ENCODE measurements around the gene HIBADH.
"Not testable (repeated sequence)": the region's sequence is repeated elsewhere in the genome, so short reads cannot be mapped to it uniquely, and the experiment has no call there.

Gene HIBADH

DNA sequence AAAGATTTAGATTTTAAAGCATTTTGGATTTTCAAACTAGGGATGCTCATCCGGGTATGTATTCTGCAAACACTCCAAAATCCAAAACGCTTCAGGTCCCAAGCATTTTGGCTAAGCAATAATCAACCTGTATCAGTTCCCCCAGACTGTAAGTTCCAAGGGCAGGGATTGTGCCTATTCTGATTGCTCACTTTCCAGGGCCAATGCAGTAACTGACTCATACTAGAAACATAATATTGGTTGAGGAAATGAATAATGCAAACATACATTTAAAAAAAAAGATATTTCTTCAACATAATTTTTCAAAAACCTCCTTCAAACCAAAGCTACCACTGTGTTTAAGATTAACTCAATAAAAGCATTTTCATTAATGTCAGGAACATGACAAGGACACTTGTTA, 69.5 kb downstream of the HIBADH start:
- DNase-seq, result no peak

DNA sequence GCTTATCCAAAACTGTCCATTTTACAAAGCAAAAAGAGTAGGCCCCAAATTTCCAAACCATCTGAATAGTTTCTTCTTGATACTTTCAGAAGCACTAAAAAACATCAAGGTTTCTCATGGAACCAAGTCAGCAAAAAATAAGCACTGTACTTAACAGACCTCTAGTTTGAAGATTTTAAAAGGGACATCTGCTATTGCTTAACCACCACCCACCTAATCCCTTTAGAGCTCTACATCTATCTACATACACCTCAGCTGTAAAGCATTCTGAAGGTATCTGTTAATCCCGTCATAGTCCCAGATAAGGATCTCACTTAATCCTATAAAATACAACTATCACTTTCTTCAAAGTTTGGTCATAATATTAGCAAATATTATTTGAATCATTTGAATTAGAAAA, 72.3 kb downstream of the HIBADH start:
- no peak for DNase-seq

DNA sequence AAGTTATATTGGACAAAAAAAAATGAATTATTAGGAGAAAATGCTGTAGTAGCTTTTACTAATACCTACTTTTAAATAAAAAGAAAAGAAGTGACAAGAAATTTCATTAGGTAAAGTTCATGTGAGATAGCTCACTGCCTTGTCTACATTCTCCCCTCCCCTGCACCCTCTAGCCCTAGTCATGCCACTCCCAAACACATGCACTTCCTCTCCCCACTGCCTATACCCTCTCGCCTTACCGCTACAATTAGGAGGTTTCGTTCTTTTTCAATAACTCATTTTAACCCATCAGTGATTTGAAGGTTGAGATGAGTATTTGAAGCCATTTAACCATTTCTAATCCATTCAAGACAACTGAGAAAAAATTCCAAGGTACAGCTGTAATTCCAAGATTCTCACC, 75.3 kb downstream of the HIBADH start:
- DNase-seq, result no peak

DNA sequence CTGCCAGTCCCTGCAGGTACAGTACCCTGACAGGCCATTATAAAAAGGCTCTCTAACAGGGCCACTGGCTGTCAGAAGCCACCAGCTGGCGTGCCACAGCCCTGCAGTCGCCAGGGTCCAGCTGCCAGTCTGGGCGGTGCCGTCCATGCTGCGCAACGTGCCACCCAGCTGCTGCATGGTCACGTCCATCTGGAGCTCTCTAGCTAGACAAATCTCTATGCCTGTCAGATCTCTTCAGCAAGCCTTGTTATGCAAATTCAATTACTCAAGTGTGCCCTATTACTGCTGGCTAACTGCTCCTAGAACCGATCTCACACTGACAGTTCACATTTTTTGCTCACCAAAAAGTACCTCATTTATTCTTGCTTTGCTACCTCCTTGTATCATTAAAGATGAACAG, 75.9 kb downstream of the HIBADH start:
- DNase-seq, result no peak

DNA sequence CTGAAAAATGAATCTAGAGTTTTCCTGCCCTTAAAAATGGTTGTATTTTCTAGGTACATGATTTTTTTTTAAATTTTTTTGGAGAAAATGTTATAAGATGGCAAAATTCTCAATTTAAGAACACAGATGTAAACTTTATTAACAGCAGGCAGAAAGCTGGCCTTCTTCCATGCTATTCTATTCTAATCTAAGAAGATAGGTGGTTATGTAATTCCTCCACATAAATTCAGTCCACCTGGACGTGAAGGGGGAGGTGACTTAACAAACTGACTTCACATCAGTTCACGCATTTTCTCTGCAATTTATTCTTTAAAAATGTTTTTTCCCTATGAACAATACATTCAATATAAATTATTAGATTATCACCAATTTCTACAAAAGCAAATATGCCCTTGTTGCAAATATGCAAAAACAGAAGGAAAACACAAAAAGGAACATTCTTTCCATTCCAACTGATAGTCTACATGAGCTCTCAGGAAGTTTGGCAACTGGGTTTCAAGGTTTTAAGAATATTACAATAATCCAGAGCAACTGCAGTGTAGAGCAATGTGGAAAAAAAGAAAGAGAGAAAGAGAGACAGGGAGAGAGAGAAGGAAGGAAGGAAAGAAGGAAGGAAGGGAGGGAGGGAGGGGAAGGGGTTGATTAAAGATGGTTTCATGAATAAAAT, 76.8 kb downstream of the HIBADH start:
- no peak for DNase-seq

DNA sequence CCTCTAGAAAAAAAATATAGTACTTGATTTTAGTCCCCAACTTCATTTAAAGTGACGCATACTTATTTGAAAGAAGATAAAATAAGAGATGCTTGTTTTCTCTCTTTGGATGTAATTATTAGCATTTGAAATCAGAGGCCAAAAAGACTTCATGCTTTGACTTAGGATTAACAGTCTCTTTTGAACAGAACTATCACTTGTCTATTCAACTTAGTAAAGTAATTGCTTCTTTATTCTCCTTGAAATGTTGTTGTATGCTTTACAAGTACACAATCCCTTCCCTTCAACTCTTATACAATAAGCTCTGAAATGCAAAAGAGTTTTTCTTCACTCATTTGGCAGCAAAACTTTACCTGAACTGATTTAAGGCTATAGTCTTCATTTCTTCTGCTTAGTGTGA, 80.8 kb downstream of the HIBADH start:
- no peak for DNase-seq

DNA sequence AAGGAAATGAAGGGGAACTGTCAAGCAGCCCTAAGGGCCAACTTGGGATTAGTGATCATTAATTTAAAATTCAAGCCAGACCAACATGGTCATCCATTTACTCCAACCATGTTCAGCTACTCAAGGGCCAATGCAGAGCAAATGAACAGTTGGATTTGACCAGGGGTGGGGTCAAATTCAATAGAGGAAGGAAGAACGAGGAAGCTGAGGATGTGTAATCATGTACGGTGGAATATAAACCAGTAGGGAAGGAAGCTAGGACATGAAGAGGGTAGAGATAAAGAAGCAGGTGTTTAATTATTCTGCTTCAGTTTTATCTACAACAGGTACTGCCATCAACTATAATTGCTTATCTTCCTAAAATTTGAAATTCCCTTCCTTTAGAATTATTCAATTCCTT, 81.6 kb downstream of the HIBADH start:
- DNase-seq, result no peak

DNA sequence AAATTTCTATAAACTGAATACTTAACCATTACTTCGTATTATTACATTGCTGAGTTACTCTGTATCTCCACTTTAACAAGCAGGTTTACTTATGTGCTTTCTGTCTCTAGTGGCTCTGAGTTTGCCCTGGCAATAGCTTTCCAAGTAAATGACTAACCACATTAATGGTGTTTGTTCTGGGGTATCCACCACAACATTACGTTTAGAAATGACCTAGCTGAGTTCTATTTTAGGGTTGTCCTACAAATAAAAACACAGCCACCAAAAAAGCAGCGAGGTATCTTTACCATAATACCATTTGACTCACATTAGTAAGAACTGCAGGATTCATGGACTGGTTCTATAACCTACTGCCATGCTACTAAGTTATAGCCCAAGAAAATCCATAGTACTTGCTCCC, 83.1 kb downstream of the HIBADH start:
- DNase-seq, result no peak

DNA sequence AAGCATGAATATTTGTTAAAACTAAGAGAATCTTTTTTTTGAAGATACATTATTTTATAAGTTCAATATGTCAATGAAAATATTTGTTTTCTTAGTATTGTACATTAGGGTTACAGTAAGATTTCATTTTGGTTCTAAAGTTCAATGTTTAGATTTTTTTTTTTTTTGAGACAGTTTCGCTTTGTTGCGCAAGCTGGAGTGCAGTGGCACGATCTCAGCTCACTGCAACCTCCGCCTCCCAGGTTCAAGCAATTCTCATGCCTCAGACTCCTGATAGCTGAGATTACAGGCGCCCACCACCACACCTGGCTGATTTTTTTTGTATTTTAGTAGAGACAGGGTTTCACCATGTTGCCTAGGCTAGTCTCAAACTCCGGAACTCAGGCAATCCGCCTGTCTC, 84.5 kb downstream of the HIBADH start:
- DNase-seq, result not testable (repeated sequence)

DNA sequence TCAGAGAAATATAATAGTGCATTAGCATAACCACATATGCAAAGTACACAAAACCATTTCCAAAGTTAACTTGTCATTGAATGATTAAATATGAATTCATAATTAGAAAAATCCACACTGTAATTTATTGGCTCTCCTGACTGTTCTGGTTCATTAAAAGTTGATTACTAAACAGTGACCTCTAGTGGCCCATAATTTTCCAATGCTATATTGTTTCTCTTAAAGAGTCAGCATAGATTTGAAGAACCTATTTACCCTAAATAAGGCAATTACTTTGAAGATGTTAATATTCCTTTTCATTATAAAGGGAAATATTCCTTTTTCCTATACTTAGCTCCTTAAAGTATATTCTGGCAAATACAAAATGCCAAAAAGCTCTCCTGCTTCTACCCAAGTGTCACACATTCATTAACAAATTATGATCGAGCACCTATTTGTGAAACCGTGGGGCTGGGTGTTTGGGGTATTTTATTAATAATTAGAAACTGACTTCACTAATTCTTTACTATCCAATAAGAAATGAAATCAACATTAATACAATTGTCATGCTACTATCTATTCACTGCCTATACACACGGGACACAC, 86.2 kb downstream of the HIBADH start:
- no peak for DNase-seq

DNA sequence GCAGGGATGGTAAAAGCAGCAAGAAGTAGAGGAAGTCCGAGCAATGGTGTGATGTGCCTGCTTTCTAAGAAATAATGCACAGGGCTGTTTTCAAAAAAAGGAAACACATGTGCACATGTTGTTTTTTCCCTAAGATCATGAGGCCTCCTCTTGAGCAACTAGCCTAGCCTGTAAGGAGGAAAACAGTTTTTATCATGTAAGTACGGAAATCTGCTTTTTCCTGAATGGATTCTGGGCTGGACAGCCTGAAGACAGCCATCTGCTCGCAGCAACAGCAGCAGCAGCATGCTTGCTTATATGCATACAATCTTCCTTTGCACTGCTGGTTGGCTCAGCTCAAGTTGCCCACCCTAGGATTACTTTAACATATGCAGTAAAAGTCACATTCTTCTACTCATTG, 87.1 kb downstream of the HIBADH start:
- DNase-seq, result no peak

DNA sequence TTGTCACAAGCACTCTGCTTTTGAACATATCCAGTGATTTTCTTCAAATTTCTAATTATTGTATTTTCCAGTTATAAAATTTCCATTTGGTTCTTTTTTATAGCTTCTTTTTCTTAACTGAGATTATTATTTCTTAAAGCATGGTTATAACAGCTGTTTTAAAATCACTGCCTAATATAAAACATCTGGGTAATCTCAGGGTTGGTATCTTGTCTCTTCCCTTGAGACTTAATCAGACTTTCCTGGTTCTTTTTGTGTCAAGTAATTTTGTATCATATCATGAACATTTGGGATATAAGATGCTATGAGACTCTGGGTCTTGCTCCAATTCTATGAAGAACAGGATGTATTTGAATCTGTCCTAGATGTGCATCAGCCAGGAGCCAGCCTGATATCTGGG, 93.6 kb downstream of the HIBADH start:
- DNase-seq, result no peak

DNA sequence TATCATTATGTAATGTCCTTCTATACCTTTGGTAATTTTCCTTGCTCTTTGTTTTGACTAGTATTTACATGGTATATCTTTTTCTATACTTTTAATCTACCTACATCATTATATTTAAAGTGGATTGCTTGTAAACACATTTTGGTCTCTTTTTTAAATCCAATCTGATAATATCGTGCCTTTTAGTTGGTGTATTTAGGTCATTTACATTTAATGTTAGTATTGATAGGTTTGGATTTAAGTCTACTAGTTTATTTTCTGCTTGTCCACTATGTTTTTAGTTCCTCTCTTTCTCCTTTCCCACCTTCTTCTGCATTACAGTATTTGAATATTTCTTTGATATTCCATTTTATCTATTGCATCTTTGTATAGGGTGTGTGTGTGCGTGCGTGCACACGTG, 95.4 kb downstream of the HIBADH start:
- DNase-seq, result no peak

DNA sequence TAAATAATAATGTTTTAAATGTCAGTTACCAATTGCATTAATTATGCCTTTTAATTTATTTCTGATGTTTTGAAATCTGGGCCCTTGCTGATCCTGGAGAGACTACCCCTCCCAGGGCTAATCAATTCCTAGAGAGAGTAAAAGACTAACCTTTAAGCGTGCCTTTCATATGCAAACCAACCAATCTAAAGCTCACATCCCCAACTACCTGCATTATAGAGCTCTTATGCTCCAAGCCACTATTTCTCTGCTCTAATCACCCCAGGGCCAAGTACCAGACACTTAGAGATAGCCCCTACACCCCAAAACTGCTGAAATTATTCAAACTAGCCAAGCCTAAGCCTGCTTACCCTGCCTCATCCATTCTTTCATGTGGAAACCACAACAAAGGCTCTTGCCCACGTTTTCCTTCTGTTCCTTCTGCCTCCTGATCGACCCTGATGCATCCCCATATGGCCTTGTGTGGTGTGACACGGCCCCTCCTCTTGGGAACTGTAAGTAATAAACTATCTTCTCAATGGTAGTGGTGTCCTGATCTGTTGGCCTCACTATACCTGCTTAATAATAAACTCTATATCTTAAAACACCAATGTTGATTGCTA, 97.7 kb downstream of the HIBADH start:
- DNase-seq, result no peak

DNA sequence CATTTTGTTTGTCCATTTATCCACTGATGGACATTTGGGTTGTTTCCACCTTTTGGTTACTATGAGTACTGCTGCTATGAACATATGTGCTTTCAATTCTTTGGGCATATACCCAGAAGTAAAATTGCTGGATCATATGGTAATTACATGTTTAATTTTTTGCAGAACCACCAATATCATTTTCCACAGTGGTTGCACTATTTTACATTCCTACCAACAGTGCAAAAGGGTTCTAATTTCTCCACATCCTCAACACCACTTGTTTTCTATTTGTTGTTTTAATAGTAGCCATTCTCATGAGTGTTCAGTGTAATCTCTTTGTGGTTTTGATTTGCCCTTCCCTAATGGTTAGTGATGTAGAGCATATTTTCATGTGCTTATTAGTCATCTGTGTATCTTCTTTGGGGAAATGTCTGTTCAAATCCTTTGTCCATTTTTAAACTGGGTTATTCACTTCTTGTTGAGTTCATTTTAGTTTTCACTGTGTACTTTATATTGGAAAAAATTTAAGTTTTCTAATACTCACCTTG, 101.9 kb downstream of the HIBADH start:
- no peak for DNase-seq

DNA sequence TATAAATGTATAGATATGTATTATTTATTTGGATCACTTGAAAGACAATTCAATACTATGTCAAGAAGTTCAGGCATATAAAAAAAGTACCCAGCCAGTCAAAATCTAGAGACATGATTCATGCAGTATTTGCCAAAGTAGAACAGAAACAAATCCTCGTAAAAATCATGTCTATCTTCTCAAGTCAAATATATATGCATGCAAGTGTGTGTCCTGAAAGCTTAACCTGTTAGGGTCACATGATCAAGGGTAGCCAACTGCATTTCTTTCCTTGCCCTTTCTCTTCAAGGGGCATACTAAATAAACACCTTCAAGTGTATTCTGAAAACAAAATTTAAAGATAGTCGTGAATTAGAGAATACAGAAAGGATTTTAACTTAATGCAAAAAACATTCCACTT, 107.0 kb downstream of the HIBADH start:
- no peak for DNase-seq

DNA sequence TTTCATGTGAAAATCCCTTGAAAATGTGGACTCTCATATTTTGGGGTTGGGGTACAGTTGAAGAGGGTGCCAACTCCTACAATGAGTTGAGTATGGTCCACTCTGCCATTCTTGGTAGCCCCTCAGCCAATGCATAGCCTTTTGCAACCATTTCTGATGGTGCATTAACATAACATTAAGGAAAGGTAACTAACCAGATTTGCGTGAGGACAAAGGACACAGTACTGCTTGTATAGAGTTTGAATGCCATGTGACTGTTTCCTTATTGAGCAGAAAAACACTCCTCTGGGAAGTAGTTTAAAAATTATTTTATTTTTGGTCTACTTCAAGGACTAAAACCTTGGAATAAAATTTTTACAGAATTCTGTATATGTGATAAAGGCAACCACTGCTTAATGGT, 107.9 kb downstream of the HIBADH start:
- no peak for DNase-seq

DNA sequence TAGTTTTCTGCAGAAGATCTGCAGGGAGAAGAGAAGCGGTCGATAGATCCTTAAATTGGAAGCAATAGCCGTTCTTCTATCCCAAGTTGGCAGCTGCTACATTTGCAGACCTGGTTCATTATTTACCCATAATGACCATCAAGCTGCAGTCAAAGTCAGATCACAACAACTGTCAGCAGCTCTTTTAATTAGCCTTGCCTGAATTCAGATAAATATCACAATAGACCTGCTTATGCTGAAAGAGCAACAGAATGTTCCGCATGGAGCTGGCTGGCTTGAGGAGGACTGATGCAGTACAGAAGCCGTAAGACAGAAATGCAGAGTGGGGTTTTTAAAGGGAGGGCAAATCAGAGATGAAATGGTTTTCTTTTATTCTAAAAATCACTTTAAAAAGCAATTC, 109.4 kb downstream of the HIBADH start:
- no peak for DNase-seq

DNA sequence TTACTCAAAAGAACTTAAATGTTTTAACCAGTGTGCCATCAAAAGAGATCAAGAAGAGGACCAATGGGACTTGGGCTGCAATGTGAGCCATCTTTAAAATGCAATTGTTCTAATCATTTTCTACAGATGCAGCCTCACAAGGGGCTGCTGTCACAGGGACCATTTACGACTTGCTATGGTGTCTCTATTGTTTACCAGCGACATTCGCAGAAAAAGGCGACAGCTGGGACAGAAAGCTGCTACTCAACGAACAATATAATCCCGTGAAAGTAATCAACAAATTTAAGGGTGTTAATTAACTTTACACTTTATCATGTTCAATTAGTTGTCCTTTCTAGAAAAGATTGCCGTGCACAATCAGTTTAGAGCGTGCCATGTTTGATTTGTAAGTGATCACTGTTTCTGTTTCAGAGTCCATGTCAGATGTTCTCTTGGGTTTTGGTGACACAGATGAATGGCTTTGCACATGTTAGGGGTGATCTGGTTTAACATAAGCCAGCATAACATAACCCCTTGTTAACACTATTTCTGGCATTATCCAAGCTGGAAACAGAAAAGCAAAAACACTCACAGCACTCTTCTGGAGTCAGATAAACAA, 110.8 kb downstream of the HIBADH start:
- no peak for DNase-seq

DNA sequence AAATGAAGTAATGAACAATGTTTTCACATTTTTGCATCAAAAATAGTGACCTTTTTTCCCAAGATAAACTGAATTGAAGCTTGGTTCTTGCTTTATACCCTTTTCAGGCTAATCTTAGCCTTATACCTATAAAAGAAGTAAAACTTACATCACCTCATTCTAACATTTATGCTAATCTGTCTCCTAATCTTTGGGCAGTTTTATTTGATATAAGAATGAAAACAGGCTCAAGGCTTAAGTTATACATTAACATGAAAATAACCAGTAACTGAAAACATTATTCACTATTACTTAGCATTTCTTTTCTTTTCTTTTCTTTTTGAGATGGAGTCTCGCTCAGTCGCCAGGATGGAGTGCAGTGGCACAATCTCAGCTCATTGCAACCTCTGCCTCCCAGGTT, 113.1 kb downstream of the HIBADH start:
- DNase-seq, result no peak

DNA sequence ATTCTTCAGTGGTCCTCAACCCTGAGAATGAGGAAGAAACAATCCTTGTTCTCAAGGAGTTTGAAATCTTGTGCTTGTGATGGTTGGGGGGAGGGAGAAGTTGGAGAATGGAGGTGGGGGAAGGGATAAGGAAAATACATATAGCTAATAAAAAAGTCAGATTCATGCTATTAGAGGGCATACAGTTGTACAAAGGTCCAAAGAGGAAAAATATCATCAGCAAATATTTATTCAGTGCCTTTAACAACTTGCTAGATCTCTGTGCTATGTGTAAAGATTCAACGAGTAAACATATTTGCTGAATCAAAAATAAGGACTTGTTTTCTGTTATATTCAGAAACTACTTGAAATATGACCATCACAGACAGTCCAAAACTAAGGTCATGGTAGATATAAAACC, 114.4 kb downstream of the HIBADH start:
- DNase-seq, result no peak

DNA sequence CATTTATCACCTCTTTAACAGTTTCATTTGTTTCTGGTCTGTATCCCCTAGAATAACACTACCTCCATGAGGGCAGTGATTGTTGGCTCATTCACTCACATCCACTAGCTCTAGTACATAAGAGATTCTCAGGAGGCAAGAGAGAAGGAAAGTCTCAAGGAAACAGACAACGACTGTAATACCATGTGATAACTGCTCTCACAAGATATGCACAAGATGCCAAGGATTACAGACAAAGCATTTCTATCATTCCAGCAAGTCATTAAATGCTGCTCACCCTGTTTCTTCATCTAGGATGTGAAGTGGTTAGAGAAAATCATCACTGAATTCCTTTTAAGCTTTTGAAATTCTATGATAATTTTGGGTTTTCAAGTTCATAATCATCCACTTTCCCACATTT, 115.3 kb downstream of the HIBADH start:
- no peak for DNase-seq

DNA sequence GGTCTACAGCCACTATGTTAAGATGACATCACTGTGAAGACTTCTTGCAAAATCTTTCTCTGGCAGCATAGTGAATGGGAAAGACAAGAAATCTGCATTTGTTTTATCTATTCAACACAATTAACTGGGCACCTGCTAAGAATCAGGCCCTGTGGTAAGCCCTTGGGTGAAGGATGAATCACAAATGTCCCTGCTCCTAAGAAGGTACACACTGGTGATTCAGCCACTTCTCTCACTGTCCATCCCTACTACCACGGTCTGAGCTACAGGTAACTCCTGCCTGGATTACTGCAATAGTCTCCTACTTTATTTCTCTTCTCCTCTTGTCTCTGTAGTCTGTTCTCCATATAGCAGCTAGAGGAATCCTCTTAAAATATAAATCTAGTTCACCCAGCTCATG, 116.1 kb downstream of the HIBADH start:
- DNase-seq, result no peak

DNA sequence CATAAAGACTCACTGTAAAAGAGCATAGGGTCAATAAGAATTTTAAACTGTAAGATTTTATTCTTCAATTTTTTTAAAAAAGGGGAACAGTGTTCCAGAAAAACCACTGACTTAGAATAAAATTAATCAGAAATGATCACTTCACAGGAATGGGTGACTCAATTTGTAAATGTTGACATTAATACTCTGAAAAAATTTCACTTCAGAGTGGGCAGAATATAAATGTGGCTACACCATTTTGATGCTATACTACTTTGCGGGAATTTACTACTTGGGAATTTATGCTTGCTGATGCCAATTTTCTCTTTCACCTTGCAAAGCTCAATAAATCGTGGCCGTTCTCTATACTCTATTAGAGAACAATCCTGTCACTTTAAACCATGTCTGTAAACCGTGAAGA, 126.9 kb downstream of the HIBADH start:
- DNase-seq, result no peak
